ENCODE measurements around the gene NCKAP5.

DNA sequence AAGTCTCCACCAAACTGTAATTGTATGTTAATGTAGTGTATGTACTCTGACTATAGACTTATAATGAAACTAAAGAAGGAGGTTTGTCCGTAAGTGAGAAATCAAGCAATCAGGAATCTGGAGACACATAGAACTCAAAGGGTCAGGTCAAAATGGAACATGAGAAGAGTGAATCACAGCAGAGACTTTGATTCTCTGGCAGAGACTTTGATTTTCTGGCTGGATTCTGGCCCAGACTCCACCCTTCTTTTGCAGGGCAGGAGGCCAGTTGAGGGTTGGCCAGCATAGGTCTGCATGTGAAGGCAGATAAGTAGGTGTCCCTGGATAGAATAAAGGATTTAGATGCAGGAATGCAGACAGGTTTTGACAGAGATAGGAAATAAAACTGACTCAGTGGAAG is 11.0 kb upstream of the NCKAP5 start:
- TF ChIP-seq POLR2A (IDR thresholded peaks at IDR 0.05) (no peak), CTCF (IDR thresholded peaks at IDR 0.05) (no peak)

All from vagina (tissue), 2 donors.